ENCODE measurements around the gene PPP1R37.

PPP1R37 gene

DNA sequence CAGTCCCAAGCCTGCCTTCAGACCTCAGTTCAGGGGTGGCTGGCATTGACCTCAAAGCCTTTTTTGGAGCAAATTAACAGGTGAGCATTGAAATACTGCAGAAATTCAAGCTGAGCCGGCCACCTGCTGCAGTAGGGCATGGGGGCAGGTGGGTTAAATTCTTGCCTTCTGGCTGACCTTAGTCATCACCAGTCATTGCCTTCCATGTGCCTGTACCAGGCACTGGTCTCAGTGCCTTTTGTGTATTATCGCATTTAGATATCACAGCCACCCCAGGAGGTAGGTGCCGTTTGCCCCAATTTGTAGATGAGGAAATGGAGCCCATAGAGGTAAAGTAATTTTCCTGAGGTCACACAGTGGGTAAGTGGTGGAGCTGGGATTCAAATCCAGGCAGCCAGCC, 7.2 kb downstream of the PPP1R37 start:
- TF ChIP-seq, protein P1, sequence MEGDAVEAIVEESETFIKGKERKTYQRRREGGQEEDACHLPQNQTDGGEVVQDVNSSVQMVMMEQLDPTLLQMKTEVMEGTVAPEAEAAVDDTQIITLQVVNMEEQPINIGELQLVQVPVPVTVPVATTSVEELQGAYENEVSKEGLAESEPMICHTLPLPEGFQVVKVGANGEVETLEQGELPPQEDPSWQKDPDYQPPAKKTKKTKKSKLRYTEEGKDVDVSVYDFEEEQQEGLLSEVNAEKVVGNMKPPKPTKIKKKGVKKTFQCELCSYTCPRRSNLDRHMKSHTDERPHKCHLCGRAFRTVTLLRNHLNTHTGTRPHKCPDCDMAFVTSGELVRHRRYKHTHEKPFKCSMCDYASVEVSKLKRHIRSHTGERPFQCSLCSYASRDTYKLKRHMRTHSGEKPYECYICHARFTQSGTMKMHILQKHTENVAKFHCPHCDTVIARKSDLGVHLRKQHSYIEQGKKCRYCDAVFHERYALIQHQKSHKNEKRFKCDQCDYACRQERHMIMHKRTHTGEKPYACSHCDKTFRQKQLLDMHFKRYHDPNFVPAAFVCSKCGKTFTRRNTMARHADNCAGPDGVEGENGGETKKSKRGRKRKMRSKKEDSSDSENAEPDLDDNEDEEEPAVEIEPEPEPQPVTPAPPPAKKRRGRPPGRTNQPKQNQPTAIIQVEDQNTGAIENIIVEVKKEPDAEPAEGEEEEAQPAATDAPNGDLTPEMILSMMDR (IDR thresholded peaks at IDR 0.05; ENCODE audit: low read depth, low read length, missing control alignments): no peak
- no peak overlapping the region for H3K4me3 ChIP-seq (ENCODE audit: low read depth, low read length)
- no peak for DNase-seq (ENCODE audit: low read depth)

DNA sequence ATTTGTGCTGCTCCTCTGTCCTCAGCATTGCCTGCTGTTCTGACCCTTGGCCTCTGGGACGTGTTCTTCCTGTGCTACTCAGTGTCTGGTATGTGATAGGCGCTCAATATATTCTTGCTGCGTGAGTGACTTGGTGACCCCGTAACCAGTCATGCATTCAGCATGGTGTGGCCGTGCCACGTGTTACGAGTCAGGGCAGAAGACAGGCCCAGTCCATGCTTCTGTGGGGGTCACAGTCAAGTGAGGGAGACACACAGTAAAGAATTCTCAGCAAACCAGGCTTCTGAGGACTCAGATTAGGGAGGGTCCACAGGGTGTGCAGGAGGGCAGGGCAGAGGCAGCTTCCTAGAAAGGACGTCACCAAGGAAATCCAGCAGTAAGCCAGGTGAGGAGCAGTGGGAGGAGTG, 7.9 kb downstream of the PPP1R37 start:
- TF ChIP-seq, protein P1 (IDR thresholded peaks at IDR 0.05; ENCODE audit: low read depth, low read length, missing control alignments): no peak
- DNase-seq (ENCODE audit: low read depth): no peak
- H3K4me3 ChIP-seq (ENCODE audit: low read depth, low read length): no peak overlapping the region

DNA sequence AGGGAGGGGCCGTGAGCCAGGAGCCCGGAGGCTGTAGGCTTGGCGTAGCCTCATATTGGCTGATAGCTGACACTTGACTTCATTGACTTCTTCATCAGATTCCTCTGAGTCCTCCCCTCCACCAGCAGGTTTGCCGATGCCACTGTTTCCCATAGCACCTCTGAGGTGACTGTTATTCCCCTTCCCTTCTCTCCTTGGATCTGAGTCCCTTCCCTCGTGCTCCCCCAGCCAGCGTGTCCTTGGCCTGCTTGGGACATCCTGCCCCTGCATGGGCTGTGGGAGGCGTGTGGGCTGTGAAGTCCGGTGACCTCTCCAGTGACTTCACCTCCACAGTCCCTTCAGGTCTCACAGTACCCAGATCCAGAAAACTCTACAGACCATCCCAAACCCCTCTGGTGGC, 8.8 kb downstream of the PPP1R37 start:
- TF ChIP-seq, protein P1 (IDR thresholded peaks at IDR 0.05; ENCODE audit: low read depth, low read length, missing control alignments): no peak
- no peak overlapping the region for H3K4me3 ChIP-seq (ENCODE audit: low read depth, low read length)
- DNase-seq (ENCODE audit: low read depth): no peak

GRCh38 chr19:45102481-45102880, 9.5 kb downstream of the PPP1R37 start:
- no peak overlapping the region for H3K4me3 ChIP-seq (ENCODE audit: low read depth, low read length)
- DNase-seq (ENCODE audit: low read depth): no peak
- TF ChIP-seq, protein P1 (IDR thresholded peaks at IDR 0.05; ENCODE audit: low read depth, low read length, missing control alignments): no peak

GRCh38 chr19:45103156-45103507, 10.2 kb downstream of the PPP1R37 start:
- TF ChIP-seq, protein P1 (IDR thresholded peaks at IDR 0.05; ENCODE audit: low read depth, low read length, missing control alignments): no peak
- no peak overlapping the region for H3K4me3 ChIP-seq (ENCODE audit: low read depth, low read length)
- no peak for DNase-seq (ENCODE audit: low read depth)

GRCh38 chr19:45103508-45104319, 10.7 kb downstream of the PPP1R37 start:
- no peak overlapping the region for H3K4me3 ChIP-seq (ENCODE audit: low read depth, low read length)
- DNase-seq (ENCODE audit: low read depth): no peak

More at GRCh38 chr19:45103508-45104319, 10.7 kb downstream of the PPP1R37 start:
- TF ChIP-seq, protein P1 (IDR thresholded peaks at IDR 0.05; ENCODE audit: low read depth, low read length, missing control alignments): no peak
